ENCODE results near the gene SFT2D1.
A peak's percentile ranks its signal among the peaks of the same experiment; 100 is the strongest.

SFT2D1 gene

GRCh38 chr6:166333172-166333995, 9.0 kb downstream of the SFT2D1 start:
- DNase-seq (ENCODE audit: low read depth): no peak

GRCh38 chr6:166331503-166332415, 10.6 kb downstream of the SFT2D1 start:
- no peak for DNase-seq (ENCODE audit: low read depth)

GRCh38 chr6:166330612-166331011, 11.7 kb downstream of the SFT2D1 start:
- DNase-seq (ENCODE audit: low read depth): peak; percentile 12

- DNase-seq (ENCODE audit: low read depth): no peak
Measured at GRCh38 chr6:166325383-166326042, 16.8 kb downstream of the SFT2D1 start.

- DNase-seq (ENCODE audit: low read depth): no peak
Measured at GRCh38 chr6:166323395-166323794, 18.9 kb downstream of the SFT2D1 start.

- DNase-seq (ENCODE audit: low read depth): no peak
Measured at GRCh38 chr6:166318649-166319600, 23.4 kb downstream of the SFT2D1 start.

- no peak for DNase-seq (ENCODE audit: low read depth)
Measured at GRCh38 chr6:166318227-166318626, 24.1 kb downstream of the SFT2D1 start.

GRCh38 chr6:166317261-166318212, 24.8 kb downstream of the SFT2D1 start:
- no peak for DNase-seq (ENCODE audit: low read depth)

GRCh38 chr6:166315436-166315835, 26.9 kb downstream of the SFT2D1 start:
- DNase-seq (ENCODE audit: low read depth): no peak

GRCh38 chr6:166314454-166314853, 27.9 kb downstream of the SFT2D1 start:
- DNase-seq (ENCODE audit: low read depth): no peak

- peak; percentile 24 for DNase-seq (ENCODE audit: low read depth)
Measured at GRCh38 chr6:166313255-166314070, 28.9 kb downstream of the SFT2D1 start.

- no peak for DNase-seq (ENCODE audit: low read depth)
Measured at GRCh38 chr6:166312832-166313231, 29.5 kb downstream of the SFT2D1 start.

- DNase-seq (ENCODE audit: low read depth): no peak
Measured at GRCh38 chr6:166310634-166311033, 31.7 kb downstream of the SFT2D1 start.

GRCh38 chr6:166309977-166310376, 32.4 kb downstream of the SFT2D1 start:
- no peak for DNase-seq (ENCODE audit: low read depth)

GRCh38 chr6:166308769-166309589, 33.4 kb downstream of the SFT2D1 start:
- no peak for DNase-seq (ENCODE audit: low read depth)

GRCh38 chr6:166308033-166308768, 34.1 kb downstream of the SFT2D1 start, which contains the start of gene PRR18:
TSS of gene PRR18 (minus strand) at chr6:166308392. CDS start at chr6:166308142, 250 bp downstream.
- DNase-seq (ENCODE audit: low read depth): no peak

Data from fibroblast of the conjunctiva (primary cell).